Femur (tissue), 1 donor: Measurements from ENCODE around the gene HOXA6.

Experiments used
- DNase-seq: peaks from one replicate; pipeline ENCODE4 v3.0.0-alpha.2; 2017

The HOXA6 gene

DNA sequence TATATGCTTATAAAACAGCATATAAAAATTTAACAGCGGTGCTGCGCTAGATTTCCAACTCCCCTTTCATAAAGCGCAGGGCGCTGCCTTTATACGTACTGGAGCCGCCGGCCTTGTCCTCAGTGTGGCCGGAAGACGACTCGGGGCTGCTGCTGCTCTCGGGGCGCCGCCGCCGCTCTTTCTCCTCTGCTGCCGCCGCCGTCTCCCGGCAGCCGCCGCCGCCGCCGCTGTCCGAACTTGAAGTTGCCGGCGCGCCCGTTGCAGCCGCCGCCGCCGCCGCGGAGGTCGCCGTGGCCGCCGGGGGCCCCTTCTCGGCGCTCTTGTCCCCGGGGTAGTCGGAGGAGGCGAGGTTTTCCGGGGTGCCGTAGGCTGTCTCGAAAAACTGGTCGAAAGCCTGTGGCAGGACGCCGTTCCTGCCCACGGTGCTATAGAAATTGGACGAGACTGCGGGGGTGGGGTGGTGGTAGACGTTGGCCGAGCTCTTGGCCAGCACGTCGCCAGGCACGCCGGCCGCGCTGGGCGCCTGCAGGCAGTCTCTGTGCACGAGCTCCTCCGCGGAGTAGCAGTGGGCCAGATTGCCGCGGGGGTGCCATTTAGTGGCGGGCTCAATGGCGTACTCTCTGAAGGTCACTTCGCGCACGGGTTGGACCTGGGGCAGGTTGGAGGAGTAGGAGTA, 36.9 kb upstream of the HOXA6 start:
- peak; percentile 65 for DNase-seq

GRCh38 chr7:27183682-27184336, 36.2 kb upstream of the HOXA6 start:
- DNase-seq = peak; percentile 35

DNA sequence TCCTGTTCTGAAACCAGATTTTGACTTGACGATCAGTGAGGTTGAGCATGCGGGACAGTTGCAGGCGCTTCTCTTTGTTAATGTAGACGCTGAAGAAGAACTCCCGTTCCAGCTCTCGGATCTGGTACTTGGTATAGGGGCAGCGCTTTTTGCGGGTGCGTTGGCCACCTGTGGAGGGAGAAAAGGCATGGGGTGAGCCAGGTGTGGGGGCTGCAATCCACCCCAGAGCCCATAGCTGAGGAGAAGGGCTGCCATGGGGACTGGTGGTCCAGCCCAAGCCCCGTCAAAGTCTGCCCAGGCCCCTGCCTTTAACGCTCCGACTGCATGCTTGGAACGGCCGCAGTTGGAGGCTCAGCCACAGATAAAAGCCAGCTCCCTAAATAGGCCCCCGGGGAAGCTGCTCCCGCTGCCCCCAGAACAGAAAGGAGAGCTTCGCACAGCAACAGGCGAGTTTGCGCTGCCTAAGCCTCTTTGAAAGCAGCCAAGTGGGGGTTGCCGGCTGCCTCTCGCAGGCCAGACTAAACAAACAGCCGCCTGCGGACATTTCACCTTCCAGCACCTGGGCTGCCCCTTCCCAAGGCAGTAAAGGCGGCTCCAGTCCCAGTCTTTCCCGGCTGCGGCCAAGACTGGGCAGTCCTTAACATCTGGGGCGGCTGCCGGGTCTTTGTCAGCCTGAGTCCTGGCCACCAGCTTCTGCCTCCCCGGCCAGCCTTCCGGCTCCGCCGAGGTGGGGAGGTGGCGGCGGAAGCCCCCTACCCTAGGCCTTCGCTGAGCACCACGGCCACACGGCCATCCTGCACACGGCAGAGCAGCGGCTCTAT, 35.5 kb upstream of the HOXA6 start:
- DNase-seq = peak; percentile 51

GRCh38 chr7:27182285-27182841, 34.8 kb upstream of the HOXA6 start:
- peak; percentile 36 for DNase-seq

- DNase-seq = peak; percentile 31
Measured at GRCh38 chr7:27181795-27182275, 34.3 kb upstream of the HOXA6 start.

GRCh38 chr7:27180431-27181420, 33.2 kb upstream of the HOXA6 start:
- peak; percentile 33 for DNase-seq

DNA sequence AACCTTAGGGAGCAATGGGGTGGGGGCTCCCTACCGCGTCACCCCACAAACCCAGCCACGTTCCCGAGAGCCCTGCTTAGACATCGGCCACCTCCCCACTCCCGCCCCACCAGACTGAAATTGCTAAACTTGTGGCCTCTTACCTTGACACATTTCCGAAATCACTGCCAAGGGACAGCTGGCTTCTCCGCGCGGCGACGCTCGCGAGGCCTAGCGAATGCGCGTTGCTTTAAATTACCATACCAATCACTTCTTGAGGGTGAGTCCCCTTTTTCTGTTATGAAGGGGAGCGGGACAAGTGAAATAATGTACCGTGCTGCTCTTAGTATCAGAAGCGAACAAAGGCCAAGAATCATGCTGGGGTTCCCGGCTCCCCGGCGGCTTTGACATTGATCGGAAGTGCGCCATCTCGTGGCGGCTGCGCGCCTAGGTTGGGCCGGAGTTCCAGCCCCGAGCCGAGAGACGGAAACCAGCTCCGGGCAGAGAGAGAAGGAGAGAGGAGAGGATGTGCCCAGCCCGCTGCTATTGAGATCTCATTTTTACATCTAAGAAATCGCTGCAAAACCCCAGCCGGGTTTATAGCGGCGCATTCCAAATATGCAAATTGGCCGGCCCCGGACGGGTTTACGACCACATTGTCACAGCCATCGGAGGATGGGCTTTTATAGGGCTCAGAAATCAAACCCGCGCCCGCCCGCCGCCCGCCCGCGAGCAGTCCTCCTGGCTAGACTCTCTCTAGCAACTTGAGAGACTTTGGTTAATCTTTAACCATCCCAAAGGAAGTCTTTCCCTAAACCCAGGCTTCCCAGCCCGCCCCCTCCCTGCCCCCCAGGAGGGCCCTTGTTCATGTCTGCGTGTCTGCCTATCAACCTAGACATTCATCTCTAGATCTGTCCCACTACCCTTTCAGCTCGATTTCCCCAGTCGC, 32.2 kb upstream of the HOXA6 start:
- DNase-seq = peak; percentile 91

- DNase-seq = peak; percentile 38
Measured at GRCh38 chr7:27179030-27179429, 31.5 kb upstream of the HOXA6 start.

DNA sequence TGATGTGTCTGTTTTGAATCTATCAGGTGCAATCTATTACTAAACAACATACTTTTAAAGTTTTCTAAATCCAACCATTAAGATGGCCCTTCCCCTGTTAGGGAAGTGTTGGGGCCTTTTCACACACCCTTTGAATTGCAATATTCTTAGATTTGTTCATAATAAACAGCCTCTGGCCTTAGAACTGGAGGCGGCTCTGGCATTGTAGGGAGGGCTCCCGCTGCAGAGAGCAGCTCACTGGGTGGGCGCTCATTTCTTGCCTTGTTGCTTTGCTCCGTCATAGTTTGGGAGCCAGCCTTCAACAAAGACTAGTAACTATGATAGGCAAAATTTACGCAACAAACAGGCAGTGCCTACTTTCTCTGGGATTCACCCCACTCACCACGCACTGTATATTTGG, 30.8 kb upstream of the HOXA6 start:
- peak; percentile 40 for DNase-seq

- DNase-seq = peak; percentile 38
Measured at GRCh38 chr7:27177795-27178320, 30.3 kb upstream of the HOXA6 start.

GRCh38 chr7:27176962-27177794, 29.6 kb upstream of the HOXA6 start:
- peak; percentile 51 for DNase-seq

- no peak for DNase-seq
Measured at GRCh38 chr7:27176524-27176845, 28.9 kb upstream of the HOXA6 start.

DNA sequence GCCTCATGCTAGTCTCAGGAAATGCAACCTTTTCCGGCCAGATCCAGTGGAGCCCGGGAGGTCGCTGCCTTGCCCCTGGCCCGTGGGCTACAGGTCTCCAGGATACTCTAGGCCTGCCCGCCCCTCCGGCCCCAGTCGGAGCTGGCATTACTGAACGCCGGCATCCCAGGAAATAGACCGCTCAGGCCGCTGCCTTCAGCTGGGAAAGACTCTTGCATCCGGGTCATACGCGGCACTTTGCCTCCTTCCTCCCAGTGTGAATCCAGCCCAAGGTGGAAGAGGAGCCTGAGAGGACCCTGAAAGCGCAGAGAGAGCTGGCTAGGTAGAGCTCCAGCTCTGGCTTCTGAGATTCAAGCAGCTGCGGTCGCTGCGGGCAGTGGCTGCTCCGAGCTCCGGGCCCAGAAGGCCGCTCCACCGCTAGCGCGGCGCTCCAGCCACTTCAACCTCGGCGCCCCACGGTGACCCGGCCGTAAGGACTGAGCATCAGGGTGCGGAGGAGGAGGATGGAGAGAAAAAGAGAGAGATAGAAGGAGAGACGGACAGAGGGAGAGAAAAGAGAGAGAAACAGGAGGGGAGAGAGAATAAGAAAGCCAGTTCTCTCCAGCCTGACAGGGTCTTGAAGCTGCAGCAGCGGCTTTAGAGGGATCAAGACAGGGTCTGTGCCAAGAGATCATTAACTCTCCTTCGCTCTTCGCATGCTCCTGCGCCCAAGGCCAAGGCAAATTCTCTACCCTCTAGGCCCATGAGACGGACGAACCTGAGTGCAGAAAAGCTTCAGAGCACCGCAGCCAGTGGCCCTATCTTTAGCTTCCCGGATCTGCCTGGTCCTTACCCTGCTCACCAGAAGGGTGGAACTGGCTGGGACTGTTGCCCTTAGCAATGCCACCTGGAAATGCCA, 28.3 kb upstream of the HOXA6 start:
- peak; percentile 49 for DNase-seq

- peak; percentile 60 for DNase-seq
Measured at GRCh38 chr7:27174874-27175625, 27.5 kb upstream of the HOXA6 start.

- peak; percentile 89 for DNase-seq
Measured at GRCh38 chr7:27173956-27174873, 26.6 kb upstream of the HOXA6 start, which contains the start of gene HOXA10. Gene HOXA10 (minus strand): TSS chr7:27174320. CDS start chr7:27174306, 14 bp downstream.

DNA sequence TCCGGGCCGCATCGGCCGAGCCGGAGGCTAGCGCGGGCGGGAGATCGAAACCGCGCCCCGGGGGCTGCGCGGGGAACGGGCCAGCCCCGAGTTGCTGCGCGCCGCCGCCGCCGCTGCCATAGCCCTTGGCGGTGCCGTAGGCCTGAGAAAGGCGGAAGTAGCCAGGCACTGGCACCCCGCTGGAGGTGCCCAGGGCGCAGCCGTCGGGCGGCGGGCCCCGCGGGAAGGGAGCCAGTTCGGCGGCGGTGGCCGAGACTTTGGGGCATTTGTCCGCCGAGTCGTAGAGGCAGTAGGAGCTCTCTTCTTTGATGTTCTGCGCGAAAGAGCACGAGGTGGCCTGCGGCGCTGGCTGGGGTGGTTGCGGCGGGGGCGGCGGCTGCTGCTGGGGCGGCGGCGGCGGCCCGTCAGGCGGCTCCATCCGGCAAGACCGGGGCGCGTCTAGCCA, 26.0 kb upstream of the HOXA6 start:
- DNase-seq = peak; percentile 53
